ENCODE measurements around the gene CCDC178. TPM values are rescaled to one million over a fixed set of nuclear protein-coding genes. Genes with fewer than 3 reads are reported as not detected.

Gene CCDC178
- total and polyA plus RNA-seq, 10 donors = 4.0 to 17.4 (median 8.0) TPM

DNA sequence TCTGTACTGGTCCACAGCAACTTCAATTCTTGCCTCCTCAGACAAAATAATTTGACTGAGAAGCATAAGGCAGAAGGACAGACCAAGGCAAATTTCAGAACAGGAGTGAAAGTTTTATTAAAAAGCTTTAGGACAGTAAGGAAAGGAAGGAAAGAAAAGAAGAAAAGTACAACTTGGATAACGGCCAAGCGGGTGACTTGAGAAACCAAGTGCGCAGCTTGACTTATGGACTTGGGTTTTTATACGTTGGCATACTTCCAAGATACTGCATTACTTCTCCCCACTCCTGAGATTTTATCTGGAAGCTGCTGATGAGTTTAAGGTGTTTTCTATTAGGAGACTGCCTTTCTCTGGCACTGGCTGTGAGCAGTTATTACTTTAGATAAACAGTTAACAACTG, 64.7 kb downstream of the CCDC178 start:
- no peaks in the 10 kb centered on the region for H3K36me3 ChIP-seq
- no peaks in the 10 kb centered on the region for H3K4me1 ChIP-seq
- H3K9me3 ChIP-seq = peaks cover 0 to 10% (median 0%) of the 10 kb centered on the region in 8 donors
- no peaks in the 10 kb centered on the region for H3K27me3 ChIP-seq (replicated peaks in 1 of 7)
- TF ChIP-seq, protein P1, sequence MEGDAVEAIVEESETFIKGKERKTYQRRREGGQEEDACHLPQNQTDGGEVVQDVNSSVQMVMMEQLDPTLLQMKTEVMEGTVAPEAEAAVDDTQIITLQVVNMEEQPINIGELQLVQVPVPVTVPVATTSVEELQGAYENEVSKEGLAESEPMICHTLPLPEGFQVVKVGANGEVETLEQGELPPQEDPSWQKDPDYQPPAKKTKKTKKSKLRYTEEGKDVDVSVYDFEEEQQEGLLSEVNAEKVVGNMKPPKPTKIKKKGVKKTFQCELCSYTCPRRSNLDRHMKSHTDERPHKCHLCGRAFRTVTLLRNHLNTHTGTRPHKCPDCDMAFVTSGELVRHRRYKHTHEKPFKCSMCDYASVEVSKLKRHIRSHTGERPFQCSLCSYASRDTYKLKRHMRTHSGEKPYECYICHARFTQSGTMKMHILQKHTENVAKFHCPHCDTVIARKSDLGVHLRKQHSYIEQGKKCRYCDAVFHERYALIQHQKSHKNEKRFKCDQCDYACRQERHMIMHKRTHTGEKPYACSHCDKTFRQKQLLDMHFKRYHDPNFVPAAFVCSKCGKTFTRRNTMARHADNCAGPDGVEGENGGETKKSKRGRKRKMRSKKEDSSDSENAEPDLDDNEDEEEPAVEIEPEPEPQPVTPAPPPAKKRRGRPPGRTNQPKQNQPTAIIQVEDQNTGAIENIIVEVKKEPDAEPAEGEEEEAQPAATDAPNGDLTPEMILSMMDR (IDR thresholded peaks at IDR 0.05 in 8 of 11, conservative IDR thresholded peaks at IDR 0.05 in 3 of 11) = no peak
- TF ChIP-seq POLR2AphosphoS5 (IDR thresholded peaks at IDR 0.05) (no peak), POLR2A (IDR thresholded peaks at IDR 0.05) (no peak)
- H3K27ac ChIP-seq = no peak overlapping the region
- intact Hi-C loops (cut with DNase I; ENCODE audit: low total_unique reads) = no loop called here
- 28 to 49% (median 44%) methylated on average over 4 of the region's 4 CpGs for WGBS, 5 donors
- no peak for DNase-seq
- no peak overlapping the region for H3K4me3 ChIP-seq

DNA sequence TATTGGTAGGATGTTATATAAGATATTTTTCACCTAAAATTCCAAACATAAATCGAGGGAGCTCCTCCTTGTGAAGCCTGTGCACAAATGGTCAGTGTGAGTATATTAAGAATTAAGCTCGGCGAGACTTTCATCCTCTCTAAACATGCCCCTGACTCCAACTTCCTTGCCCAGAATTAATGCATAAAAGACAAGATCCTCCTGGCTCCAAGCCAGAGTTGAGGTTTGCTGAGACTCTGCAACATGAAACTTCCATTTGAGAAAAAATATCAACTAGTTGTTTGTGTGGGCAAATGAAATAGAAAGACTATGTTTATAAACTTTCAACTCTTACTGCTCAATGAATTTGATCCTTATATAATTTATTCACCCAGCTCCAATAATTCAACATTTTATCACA, 68.1 kb downstream of the CCDC178 start:
- peaks cover 0 to 7% (median 0%) of the 10 kb centered on the region in 8 donors for H3K9me3 ChIP-seq
- no peaks in the 10 kb centered on the region for H3K36me3 ChIP-seq
- no peak overlapping the region for H3K4me3 ChIP-seq
- H3K4me1 ChIP-seq = no peaks in the 10 kb centered on the region
- no peak overlapping the region for H3K27ac ChIP-seq
- TF ChIP-seq POLR2AphosphoS5 (IDR thresholded peaks at IDR 0.05) (no peak), POLR2A (IDR thresholded peaks at IDR 0.05) (no peak)
- TF ChIP-seq, protein P1 (IDR thresholded peaks at IDR 0.05 in 8 of 11, conservative IDR thresholded peaks at IDR 0.05 in 3 of 11) = no peak
- no peaks in the 10 kb centered on the region for H3K27me3 ChIP-seq (replicated peaks in 1 of 7)
- DNase-seq = no peak
- WGBS, 5 donors = 18 to 31% (median 24%) methylated on average over 3 of the region's 3 CpGs
- intact Hi-C loops (cut with DNase I; ENCODE audit: low total_unique reads) = no loop called here

DNA sequence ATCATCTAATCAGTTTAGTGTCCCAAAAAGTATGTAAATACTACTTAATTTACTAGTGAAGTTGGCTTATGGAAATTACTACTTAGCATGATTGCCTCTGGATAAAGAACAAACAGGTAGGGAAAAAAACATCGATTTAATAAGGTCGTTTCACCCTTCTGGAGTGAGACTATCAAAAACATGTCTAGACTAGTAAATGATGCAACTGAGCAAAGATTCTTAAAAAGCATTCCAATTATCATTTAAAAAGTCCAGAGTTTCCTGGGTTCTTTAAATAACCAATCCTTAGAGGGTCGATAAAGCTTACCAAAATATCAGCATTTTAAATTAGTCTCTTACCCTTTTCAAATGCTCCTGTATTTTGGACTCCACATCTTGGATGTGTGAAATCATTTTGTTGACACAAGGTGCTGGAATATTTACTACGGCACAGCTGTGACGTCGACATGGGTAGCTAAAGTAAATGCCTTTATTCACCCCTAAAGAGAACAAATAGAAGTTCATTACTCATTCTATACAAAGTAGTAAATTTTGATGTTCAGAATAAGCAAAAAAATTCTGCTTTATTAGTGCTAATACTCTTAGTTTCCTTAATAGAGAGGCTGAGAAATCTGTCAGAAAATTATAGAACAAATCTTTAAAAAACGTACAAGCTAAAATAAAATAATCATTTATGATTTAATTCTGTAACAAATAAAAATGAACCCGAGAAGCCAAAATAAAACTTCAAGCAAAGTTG, 70.6 kb downstream of the CCDC178 start:
- no peaks in the 10 kb centered on the region for H3K36me3 ChIP-seq
- WGBS, 5 donors = 74 to 85% (median 78%) methylated on average over 8 of the region's 8 CpGs
- no peaks in the 10 kb centered on the region for H3K9me3 ChIP-seq
- intact Hi-C loops (cut with DNase I; ENCODE audit: low total_unique reads) = no loop called here
- no peak overlapping the region for H3K27ac ChIP-seq
- H3K27me3 ChIP-seq (replicated peaks in 1 of 7) = no peaks in the 10 kb centered on the region
- no peaks in the 10 kb centered on the region for H3K4me1 ChIP-seq
- no peak overlapping the region for H3K4me3 ChIP-seq
- DNase-seq = no peak
- TF ChIP-seq POLR2A (IDR thresholded peaks at IDR 0.05) = no peak
- TF ChIP-seq, protein P1 (IDR thresholded peaks at IDR 0.05 in 8 of 11, conservative IDR thresholded peaks at IDR 0.05 in 3 of 11) = no peak
- TF ChIP-seq POLR2AphosphoS5 (IDR thresholded peaks at IDR 0.05) = no peak

DNA sequence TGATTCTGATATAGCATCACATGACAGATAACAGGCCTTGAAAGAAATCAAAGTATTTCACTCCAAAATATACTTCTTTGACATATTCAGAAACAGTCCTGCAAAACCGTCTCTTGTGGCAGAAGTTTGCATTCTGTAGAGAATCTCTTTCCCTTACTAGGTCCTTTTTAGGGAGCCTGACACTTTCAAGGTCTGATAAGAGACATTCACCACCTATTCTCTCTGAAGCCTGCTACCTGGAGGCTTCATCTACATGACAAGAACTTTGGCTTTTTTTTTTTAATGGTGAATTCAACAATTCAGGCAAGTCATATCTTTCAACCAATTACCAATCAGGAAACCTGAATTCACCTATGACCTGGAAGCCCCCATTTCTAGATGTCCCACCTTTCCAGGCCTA, 83.8 kb downstream of the CCDC178 start:
- no peak for DNase-seq
- H3K36me3 ChIP-seq = no peaks in the 10 kb centered on the region
- H3K4me1 ChIP-seq = no peaks in the 10 kb centered on the region
- no peaks in the 10 kb centered on the region for H3K27me3 ChIP-seq (replicated peaks in 1 of 7)
- intact Hi-C loops (cut with DNase I; ENCODE audit: low total_unique reads) = no loop called here
- WGBS, 5 donors = 69 to 88% (median 74%) methylated on average over 1 of the region's 1 CpG
- H3K4me3 ChIP-seq = no peak overlapping the region
- no peak for TF ChIP-seq POLR2A (IDR thresholded peaks at IDR 0.05)
- no peak for TF ChIP-seq POLR2AphosphoS5 (IDR thresholded peaks at IDR 0.05)
- TF ChIP-seq, protein P1 (IDR thresholded peaks at IDR 0.05 in 8 of 11, conservative IDR thresholded peaks at IDR 0.05 in 3 of 11) = no peak
- H3K9me3 ChIP-seq = peaks cover 0 to 23% (median 14%) of the 10 kb centered on the region in 8 donors
- H3K27ac ChIP-seq = no peak overlapping the region
